SJSA1 (cell line): ENCODE data around the gene CHST11. TPM values are rescaled to one million over a fixed set of nuclear protein-coding genes. Genes with fewer than 3 reads are reported as not detected.

Experiments
- DNase-seq, 2 experiments: peaks; one replicate each; pipeline ENCODE4 v3.0.0-alpha.2; 2015 to 2020; ENCODE audit warnings: low spot score in 2 of 2, low read depth in 1 of 2
- H3K27ac ChIP-seq: fragments of 250-450 bp; sonication (Bioruptor Pico); 2 replicates; pipeline ENCODE4 v1.5.1; 2020; ENCODE audit warnings: mild to moderate bottlenecking, moderate library complexity
- H3K27me3 ChIP-seq: fragments of 250-450 bp; sonication (Bioruptor Pico); replicated peaks from 2 replicates; pipeline ENCODE4 v1.5.1; 2020; ENCODE audit warnings: mild to moderate bottlenecking, moderate library complexity
- H3K36me3 ChIP-seq: fragments of 250-450 bp; sonication (Bioruptor Pico); 2 replicates; pipeline ENCODE4 v1.5.1; 2020; ENCODE audit warnings: mild to moderate bottlenecking
- H3K4me1 ChIP-seq: fragments of 250-450 bp; sonication (Bioruptor Pico); replicated peaks from 2 replicates; pipeline ENCODE4 v1.6.1; 2021; ENCODE audit warnings: mild to moderate bottlenecking
- H3K4me3 ChIP-seq: fragments of 250-450 bp; sonication (Bioruptor Pico); 2 replicates; pipeline ENCODE4 v1.5.1; 2020; ENCODE audit warnings: mild to moderate bottlenecking
- H3K9me3 ChIP-seq: fragments of 250-450 bp; sonication (Bioruptor Pico); replicated peaks from 2 replicates; pipeline ENCODE4 v1.5.1; 2020; ENCODE audit warnings: mild to moderate bottlenecking
- total RNA-seq: library from RNA; depleted of rRNA; stranded (reverse); fragments of >200 nt; shearing (Covaris generic); gene quantifications from 2 replicates; pipeline ENCODE4 v1.2.3, GENCODE V29; 2014

CHST11 gene
- total RNA-seq, 1 experiment from 2014 or later = 0.71 TPM

DNA sequence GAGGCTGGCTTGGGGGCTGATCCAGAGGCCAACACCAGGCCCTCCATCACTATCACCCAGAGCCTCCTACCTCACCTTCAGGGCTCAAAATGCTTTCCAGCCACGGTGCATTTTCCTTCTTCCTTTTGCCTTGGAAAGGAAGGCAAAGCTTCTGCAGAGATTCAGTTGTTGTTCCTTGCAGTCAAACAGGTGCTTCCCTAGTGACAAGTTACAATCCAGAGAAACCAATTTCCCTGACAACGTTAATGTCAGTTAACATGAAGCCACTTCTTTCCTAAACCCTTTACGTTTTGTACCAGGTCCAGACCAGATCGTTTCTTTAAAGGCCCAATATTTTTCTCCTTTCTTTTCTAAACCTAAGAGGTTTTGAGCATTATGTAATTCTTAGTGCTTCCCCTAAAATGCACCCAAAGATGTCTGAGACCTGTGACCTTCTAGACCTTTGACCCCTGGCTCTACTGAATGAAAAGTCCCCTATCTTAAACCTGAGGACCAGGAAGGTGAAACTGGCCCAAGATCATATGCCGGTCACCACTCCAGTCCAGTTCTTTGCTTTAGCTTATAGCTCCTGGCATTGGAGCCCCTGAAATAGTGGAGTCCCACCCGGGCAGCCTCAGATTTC, 289.8 kb downstream of the CHST11 start:
- no peaks in the 10 kb centered on the region for H3K9me3 ChIP-seq
- DNase-seq = no peak
- H3K4me1 ChIP-seq = no peaks in the 10 kb centered on the region
- H3K4me3 ChIP-seq = no peak overlapping the region
- H3K36me3 ChIP-seq = no peaks in the 10 kb centered on the region
- H3K27ac ChIP-seq = no peak overlapping the region
- H3K27me3 ChIP-seq = no peaks in the 10 kb centered on the region

DNA sequence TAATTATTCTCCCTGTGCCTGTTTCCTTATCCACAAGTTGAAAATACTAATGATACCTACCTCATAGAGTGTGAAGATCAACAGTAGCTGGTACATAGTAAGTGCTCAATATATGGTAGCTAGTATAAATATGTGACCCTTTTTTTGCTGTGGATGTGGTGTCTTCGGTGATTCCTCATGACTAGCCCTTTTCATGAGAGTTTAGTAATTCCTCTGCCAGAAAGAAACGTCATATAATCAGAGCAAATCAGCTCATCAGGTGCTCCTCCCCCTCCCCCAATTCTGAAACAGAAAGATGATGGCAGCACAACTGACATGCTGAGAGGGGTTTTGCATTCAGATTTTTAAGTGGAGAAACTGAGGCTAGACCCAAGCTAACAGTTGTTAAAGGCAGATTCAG, 290.6 kb downstream of the CHST11 start:
- Histone ChIP-seq H3K4me3 (no peak overlapping the region), H3K9me3 (no peaks in the 10 kb centered on the region), H3K27ac (no peak overlapping the region), H3K36me3 (no peaks in the 10 kb centered on the region), H3K4me1 (no peaks in the 10 kb centered on the region), H3K27me3 (no peaks in the 10 kb centered on the region)
- no peak for DNase-seq

DNA sequence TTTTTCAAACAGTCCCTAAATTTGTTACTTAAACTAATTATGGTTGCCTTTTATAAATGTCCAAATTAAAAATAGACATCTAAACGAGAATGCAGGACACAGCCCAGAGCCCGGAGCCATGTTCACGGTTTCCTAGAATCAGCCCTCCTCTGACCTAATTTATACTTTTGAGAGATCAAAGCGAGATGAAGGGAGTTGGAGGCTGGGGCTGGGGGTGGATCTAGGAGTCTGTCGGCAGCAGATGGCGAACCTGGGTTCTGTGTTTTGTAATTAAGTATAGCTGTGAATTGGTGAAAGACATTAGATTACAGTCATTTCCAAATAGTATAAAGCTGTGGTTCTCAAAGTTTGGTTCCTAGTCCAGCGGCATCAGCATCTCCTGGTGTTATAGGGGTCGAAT, 291.2 kb downstream of the CHST11 start:
- no peaks in the 10 kb centered on the region for H3K27me3 ChIP-seq

DNA sequence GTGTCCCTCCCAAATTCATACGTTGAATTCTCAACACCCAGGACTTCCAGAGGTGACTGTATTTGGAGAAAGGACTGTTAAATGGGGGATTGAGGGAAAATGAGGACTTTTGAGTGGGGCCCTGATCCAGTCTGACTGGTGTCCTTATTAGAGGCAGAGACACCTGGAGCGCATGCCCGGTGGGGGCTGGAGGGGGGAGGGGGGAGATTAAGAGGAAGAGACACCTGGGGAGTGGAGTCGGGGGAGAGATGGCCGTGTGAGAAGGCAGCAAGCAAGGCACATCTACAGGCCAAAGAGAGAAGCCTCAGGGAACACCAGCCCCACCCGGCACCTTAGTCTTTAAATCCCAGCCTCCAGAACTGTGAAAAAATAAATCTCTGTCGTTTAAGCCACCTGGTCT, 291.6 kb downstream of the CHST11 start:
- H3K27me3 ChIP-seq = no peaks in the 10 kb centered on the region
- H3K27ac ChIP-seq = no peak overlapping the region
- no peaks in the 10 kb centered on the region for H3K36me3 ChIP-seq
- no peak overlapping the region for H3K4me3 ChIP-seq
- no peak for DNase-seq
- H3K9me3 ChIP-seq = no peaks in the 10 kb centered on the region
- H3K4me1 ChIP-seq = no peaks in the 10 kb centered on the region

More for the DNA sequence above, 291.2 kb downstream of the CHST11 start:
- Histone ChIP-seq H3K4me1 (no peaks in the 10 kb centered on the region), H3K9me3 (no peaks in the 10 kb centered on the region), H3K4me3 (no peak overlapping the region), H3K36me3 (no peaks in the 10 kb centered on the region), H3K27ac (no peak overlapping the region)
- no peak for DNase-seq

DNA sequence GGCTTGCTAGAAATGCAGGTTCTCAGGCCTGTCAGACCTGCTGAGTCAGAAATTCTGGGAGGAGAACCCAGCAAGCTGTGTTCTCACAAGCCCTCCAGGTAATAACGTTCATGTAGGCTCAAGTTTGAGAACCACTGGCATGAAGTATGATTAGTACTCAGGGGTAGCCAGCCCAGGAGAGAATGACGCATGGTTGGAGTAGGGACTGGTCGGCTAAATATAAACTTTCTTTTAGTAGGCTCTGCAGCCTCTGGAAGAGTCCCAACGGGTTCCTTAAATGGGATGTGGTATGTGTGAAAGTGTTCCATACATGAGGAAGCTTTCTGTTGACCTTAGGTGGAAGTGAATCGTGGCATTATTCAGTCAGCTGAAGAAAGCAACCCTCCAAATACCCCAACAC, 292.0 kb downstream of the CHST11 start:
- DNase-seq = no peak

DNA sequence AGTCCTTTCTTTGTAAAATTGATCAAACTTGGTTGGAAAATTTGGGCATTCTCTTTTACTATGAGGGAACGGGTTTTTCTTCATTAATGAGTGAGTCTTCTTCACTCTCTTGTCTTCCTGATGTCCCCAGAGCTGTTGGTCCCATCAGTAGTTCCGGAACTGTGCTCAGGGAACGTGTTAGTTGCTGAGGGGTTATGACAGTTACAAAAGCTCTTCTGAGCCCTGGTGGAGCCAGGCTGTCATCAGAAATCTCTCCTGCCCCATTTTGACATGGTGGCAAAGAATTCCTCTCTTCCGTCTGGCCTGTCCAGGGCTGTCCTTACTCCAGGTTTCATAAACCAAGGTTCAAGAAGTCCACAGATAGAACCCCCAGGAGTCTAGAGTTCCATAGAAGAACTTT, 292.8 kb downstream of the CHST11 start:
- Histone ChIP-seq H3K36me3 (no peaks in the 10 kb centered on the region), H3K27ac (no peak overlapping the region), H3K4me1 (no peaks in the 10 kb centered on the region), H3K27me3 (no peaks in the 10 kb centered on the region), H3K4me3 (no peak overlapping the region), H3K9me3 (no peaks in the 10 kb centered on the region)
- DNase-seq = no peak

More for the DNA sequence above, 292.0 kb downstream of the CHST11 start:
- no peak overlapping the region for H3K27ac ChIP-seq
- H3K4me3 ChIP-seq = no peak overlapping the region
- no peaks in the 10 kb centered on the region for H3K36me3 ChIP-seq
- H3K27me3 ChIP-seq = no peaks in the 10 kb centered on the region
- no peaks in the 10 kb centered on the region for H3K9me3 ChIP-seq
- no peaks in the 10 kb centered on the region for H3K4me1 ChIP-seq

DNA sequence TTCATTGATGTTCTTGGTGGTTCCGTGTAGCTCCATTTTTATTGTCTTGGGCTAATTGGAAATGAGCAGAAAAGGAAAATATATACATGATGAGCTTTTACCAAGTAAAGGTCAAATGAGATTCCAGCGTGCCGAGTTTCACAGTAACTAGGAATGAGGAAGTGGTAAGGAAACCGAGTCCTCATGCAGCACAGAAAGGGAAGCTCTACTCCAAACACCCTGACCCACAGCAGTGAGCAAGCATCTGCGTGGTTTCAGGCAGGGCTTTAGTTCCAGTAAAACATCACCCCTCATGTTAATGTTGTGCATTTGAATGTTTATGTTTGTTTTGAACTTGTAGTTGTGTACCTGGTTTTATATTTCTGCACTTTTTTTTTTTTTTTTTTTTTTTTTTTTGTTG, 293.3 kb downstream of the CHST11 start:
- Histone ChIP-seq H3K9me3 (no peaks in the 10 kb centered on the region), H3K36me3 (no peaks in the 10 kb centered on the region), H3K4me3 (no peak overlapping the region), H3K4me1 (no peaks in the 10 kb centered on the region), H3K27me3 (no peaks in the 10 kb centered on the region), H3K27ac (no peak overlapping the region)
- DNase-seq = no peak

DNA sequence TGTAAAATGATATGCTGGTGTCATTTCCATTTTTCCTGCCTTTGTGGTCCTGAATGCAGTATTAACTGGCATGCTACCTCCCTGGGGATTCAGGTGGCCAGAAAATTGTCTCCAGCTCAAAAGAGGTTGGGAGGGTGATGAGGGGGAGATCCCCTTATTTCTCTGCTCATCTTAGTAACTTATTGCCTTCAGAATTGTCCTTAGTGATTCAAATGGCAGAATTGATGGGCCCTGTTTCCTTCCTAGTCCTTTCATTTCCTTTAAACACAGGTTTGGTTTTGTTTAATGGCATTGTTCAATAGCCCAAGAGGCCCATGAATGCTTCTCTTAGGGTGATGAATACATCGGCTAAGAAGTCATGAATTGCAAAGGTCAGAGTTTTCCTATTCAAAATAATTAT, 294.4 kb downstream of the CHST11 start:
- no peaks in the 10 kb centered on the region for H3K27me3 ChIP-seq
- H3K4me3 ChIP-seq = no peak overlapping the region
- H3K4me1 ChIP-seq = no peaks in the 10 kb centered on the region
- no peaks in the 10 kb centered on the region for H3K9me3 ChIP-seq
- no peak for DNase-seq
- H3K27ac ChIP-seq = no peak overlapping the region
- no peaks in the 10 kb centered on the region for H3K36me3 ChIP-seq

DNA sequence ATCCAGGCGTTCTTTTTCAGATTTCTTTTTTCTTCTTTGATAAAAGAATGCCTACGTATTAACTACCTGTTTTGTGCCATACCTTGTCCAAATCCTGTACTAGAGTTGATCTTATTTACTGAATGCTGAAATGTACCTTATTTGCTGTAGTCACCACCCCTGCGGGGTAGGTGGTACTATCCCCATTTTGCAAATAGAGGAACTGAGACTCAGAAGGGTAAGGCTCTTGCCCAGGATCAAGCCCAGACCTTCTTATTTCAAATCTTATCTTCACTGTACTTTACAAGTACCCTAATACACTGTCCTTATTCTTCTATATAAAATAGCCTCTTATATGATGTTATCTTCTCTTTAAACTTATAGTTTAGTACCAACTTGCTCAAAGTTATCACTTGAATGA, 294.8 kb downstream of the CHST11 start:
- Histone ChIP-seq H3K36me3 (no peaks in the 10 kb centered on the region), H3K9me3 (no peaks in the 10 kb centered on the region), H3K4me3 (no peak overlapping the region), H3K4me1 (no peaks in the 10 kb centered on the region), H3K27me3 (no peaks in the 10 kb centered on the region), H3K27ac (no peak overlapping the region)
- DNase-seq = no peak

DNA sequence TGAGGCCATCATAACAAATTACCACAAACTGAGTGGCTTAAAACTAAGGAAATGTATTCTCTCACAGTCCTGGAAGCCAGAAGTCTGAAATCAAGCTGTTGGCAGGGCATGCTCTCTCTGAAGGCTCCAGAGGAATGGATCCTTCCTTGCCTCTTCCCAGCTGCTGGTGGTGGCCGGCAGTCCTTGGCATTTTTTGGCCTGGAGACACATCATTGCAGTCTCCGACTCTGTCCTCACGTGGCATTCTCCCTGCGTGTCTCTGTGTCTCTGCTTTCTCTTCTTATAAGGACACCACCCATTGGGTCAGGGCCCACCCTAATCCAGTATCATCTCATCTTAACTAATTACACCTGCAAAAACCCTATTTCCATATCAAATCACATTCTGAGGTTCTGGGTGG, 295.3 kb downstream of the CHST11 start:
- no peak overlapping the region for H3K27ac ChIP-seq
- H3K27me3 ChIP-seq = no peaks in the 10 kb centered on the region
- no peak overlapping the region for H3K4me3 ChIP-seq
- no peaks in the 10 kb centered on the region for H3K4me1 ChIP-seq
- H3K36me3 ChIP-seq = no peaks in the 10 kb centered on the region
- H3K9me3 ChIP-seq = no peaks in the 10 kb centered on the region
- no peak for DNase-seq

DNA sequence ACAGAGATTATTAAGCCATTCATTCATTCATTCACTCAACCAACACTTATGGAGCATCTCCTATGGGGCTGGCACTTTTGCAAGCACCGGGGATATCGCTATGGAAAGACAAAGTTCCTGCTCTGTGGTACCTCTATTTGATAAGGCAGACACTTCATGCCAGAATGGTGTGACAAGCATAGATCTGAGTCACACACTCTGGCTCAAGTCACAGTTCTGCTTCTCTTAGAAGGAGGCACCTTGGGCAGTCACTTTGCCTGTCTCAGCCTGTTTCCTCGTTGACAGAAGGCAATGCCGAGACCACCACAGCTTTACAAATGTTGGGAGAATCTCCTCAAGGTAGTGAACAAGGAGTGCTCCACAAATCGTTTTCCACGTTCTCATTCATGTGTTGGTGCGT, 296.1 kb downstream of the CHST11 start:
- Histone ChIP-seq H3K9me3 (no peaks in the 10 kb centered on the region), H3K27me3 (no peaks in the 10 kb centered on the region), H3K36me3 (no peaks in the 10 kb centered on the region), H3K4me3 (no peak overlapping the region), H3K27ac (no peak overlapping the region), H3K4me1 (no peaks in the 10 kb centered on the region)
- no peak for DNase-seq

DNA sequence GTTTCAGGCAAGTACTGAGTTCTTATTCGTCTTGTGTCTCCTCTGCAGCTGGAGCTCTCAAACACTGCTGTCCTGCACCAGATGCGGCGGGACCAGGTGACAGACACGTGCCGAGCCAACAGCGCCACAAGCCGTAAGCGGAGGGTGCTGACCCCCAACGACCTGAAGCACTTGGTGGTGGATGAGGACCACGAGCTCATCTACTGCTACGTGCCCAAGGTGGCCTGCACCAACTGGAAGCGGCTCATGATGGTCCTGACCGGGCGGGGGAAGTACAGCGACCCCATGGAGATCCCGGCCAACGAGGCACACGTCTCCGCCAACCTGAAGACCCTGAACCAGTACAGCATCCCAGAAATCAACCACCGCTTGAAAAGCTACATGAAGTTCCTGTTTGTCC, 300.2 kb downstream of the CHST11 start:
- no peak overlapping the region for H3K27ac ChIP-seq

DNA sequence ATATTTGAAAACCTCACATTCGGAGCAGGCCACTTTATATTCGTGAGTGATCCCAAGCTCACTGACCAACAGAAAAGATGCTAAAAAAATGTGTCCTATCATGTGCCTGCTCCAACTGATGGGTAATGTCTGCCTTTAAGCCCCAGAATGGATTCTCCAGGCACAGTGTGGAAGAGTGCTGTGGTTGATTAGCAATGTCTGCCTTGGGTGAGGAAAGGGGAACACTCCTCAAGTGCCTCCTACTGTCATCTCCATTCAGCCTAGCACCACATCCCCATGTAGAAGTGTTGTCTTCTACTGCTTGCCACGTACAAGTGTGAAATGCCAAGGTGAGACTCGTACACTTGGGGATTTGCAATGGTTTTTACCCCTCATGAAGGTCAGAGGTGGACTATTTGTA, 302.0 kb downstream of the CHST11 start:
- Histone ChIP-seq H3K4me1 (no peaks in the 10 kb centered on the region), H3K36me3 (no peaks in the 10 kb centered on the region)
- DNase-seq = no peak

More for the DNA sequence above, 300.2 kb downstream of the CHST11 start:
- H3K36me3 ChIP-seq = no peaks in the 10 kb centered on the region
- H3K9me3 ChIP-seq = no peaks in the 10 kb centered on the region
- H3K27me3 ChIP-seq = no peaks in the 10 kb centered on the region
- DNase-seq = no peak
- no peaks in the 10 kb centered on the region for H3K4me1 ChIP-seq
- H3K4me3 ChIP-seq = no peak overlapping the region

DNA sequence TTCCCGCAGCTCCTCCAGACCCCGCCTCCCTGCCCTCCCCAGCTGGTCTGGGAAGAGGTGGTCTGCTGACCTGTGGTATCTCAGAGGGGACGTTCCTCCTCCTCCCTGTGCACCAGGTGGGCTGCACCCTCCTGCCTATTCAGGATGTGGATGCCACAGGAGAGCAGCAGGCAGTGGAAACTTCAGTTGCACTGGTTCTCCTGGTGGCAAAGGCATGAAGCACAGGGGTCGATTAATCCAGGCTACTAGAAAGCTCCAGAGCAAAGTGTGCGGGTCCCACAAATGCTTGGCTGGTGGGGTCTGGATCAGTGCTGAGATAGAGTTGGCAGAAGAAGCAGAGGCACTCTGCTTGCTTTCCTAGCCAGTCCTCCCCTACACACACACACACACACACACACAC, 304.3 kb downstream of the CHST11 start:
- H3K4me1 ChIP-seq = no peaks in the 10 kb centered on the region

More for the DNA sequence above, 302.0 kb downstream of the CHST11 start:
- Histone ChIP-seq H3K27ac (no peak overlapping the region), H3K27me3 (no peaks in the 10 kb centered on the region), H3K4me3 (no peak overlapping the region), H3K9me3 (no peaks in the 10 kb centered on the region)

DNA sequence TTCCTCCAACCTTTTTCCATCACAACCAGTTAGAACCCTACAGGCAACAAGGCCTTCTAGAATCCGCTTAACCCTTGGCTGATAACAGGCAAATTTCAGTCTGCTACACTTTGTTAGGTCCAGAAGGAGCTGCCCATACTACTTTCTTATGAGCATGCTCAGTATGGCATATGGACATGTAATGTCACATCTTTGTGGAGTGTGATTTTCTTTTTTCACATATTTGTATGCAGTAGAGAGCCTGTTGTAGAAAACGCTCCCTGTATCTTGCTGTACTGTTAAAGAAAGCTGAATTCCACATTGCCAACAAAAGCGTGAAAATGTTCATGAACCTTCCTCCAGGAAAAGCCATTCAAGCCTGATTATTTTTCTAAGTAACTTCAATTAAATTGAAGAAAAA, 304.9 kb downstream of the CHST11 start:
- no peak for DNase-seq
- Histone ChIP-seq H3K27me3 (no peaks in the 10 kb centered on the region), H3K4me1 (no peaks in the 10 kb centered on the region), H3K36me3 (no peaks in the 10 kb centered on the region), H3K27ac (no peak overlapping the region), H3K9me3 (no peaks in the 10 kb centered on the region), H3K4me3 (no peak overlapping the region)

More for the DNA sequence above, 304.3 kb downstream of the CHST11 start:
- Histone ChIP-seq H3K27ac (no peak overlapping the region), H3K27me3 (no peaks in the 10 kb centered on the region), H3K36me3 (no peaks in the 10 kb centered on the region), H3K9me3 (no peaks in the 10 kb centered on the region), H3K4me3 (no peak overlapping the region)
- no peak for DNase-seq
